ENCODE measurements around the gene ARHGEF16.

The ARHGEF16 gene

GRCh38 chr1:3469104-3469848 lies 14.8 kb downstream of the ARHGEF16 start:
- H3K4me1 ChIP-seq (ENCODE audit: control insufficient read depth, insufficient read depth, low read length), result no peaks in the 10 kb centered on the region
- ChIA-PET POLR2A (no interaction called here), CTCF (interaction anchor here (1.5 kb wide), 1 partner anchor 152 kb away, joined by 3 read pairs; no protein-coding TSS in a partner anchor)
- no peak overlapping the region for H3K4me3 ChIP-seq (ENCODE audit: low read depth, low read length)
- no peak overlapping the region for H3K27ac ChIP-seq (ENCODE audit: extremely low read depth, low read depth, low read length)
- H3K36me3 ChIP-seq (ENCODE audit: control insufficient read depth in 2 of 2, insufficient read depth in 1 of 2, low read length in 2 of 2), result peaks cover 0 to 10% of the 10 kb centered on the region in 2 experiments; a peak in 1 of 3 replicates
- H3K9me3 ChIP-seq (ENCODE audit: control insufficient read depth, insufficient read depth, low read depth, low read length), result no peaks in the 10 kb centered on the region
- TF ChIP-seq REST (tag by site-specific recombination; IDR thresholded peaks at IDR 0.05) (no peak), MEIS1 (CRISPR knock-in tag; IDR thresholded peaks at IDR 0.05; ENCODE audit: borderline replicate concordance) (no peak), GLIS2 (tag by site-specific recombination; IDR thresholded peaks at IDR 0.05) (no peak), ZXDB (tag by site-specific recombination; IDR thresholded peaks at IDR 0.05) (no peak), ZNF610 (tag by site-specific recombination; IDR thresholded peaks at IDR 0.05; ENCODE audit: borderline replicate concordance) (no peak), ZNF692 (tag by site-specific recombination; IDR thresholded peaks at IDR 0.05) (no peak), INSM2 (tag by site-specific recombination; IDR thresholded peaks at IDR 0.05) (no peak), ZNF324 (tag by site-specific recombination; IDR thresholded peaks at IDR 0.05) (no peak), EGR2 (tag by site-specific recombination; IDR thresholded peaks at IDR 0.05; ENCODE audit: low read depth) (no peak), ZNF280D (tag by site-specific recombination; IDR thresholded peaks at IDR 0.05) (no peak), OSR2 (tag by site-specific recombination; IDR thresholded peaks at IDR 0.05) (no peak), ZNF184 (tag by site-specific recombination; IDR thresholded peaks at IDR 0.05) (no peak), TSHZ1 (tag by site-specific recombination; IDR thresholded peaks at IDR 0.05; ENCODE audit: borderline replicate concordance) (no peak), ZNF777 (tag by site-specific recombination; IDR thresholded peaks at IDR 0.05; ENCODE audit: borderline replicate concordance) (no peak)
